Gastroesophageal sphincter (tissue), 4 donors: ENCODE data around the gene ALOX15B. TPM values are rescaled to one million over a fixed set of nuclear protein-coding genes. Genes with fewer than 3 reads are reported as not detected.

Source experiments
- ATAC-seq: fragments of 150-250 bp; one replicate; pipeline ENCODE4 v1.9.1; 2016; ENCODE audit warnings: mild to moderate bottlenecking, moderate library complexity
- H3K27ac ChIP-seq, 4 donors: fragments of 200-600 bp; sonication (generic) in 3 of 4; 1 replicate in 3 of 4; 2 replicates in 1 of 4; pipeline ENCODE4 v1.5.1; 2016 to 2019
- H3K27me3 ChIP-seq: fragments of 200-600 bp; sonication (generic); one replicate; pipeline ENCODE4 v1.5.1; 2019
- H3K36me3 ChIP-seq, 2 donors: fragments of 200-600 bp; sonication (generic); one replicate each; pipeline ENCODE4 v1.5.1; 2019; ENCODE audit warnings: control low read depth in 1 of 2
- H3K4me1 ChIP-seq, 3 donors: fragments of 200-600 bp; sonication (generic); 1 replicate in 2 of 3; 2 replicates in 1 of 3; pipeline ENCODE4 v1.5.1; 2016 to 2019; ENCODE audit warnings: control low read depth in 2 of 3
- H3K4me3 ChIP-seq, 2 donors: fragments of 200-600 bp; sonication (generic); one replicate each; pipeline ENCODE4 v1.5.1; 2019; ENCODE audit warnings: mild to moderate bottlenecking in 1 of 2, moderate library complexity in 1 of 2
- H3K9me3 ChIP-seq, 3 donors: fragments of 200-600 bp; sonication (generic); one replicate each; pipeline ENCODE4 v1.5.1; 2017 to 2019; ENCODE audit warnings: control low read depth in 2 of 3
- CTCF ChIP-seq, 4 experiments: fragments of 200-600 bp in 2 of 4; fragments of 450-650 bp in 2 of 4; sonication (generic) in 1 of 4; IDR thresholded peaks; one replicate each; pipeline ENCODE4 v1.5.1; 2017 to 2019; ENCODE audit warnings: antibody characterized with exemption in 4 of 4, mild to moderate bottlenecking in 2 of 4, moderate library complexity in 2 of 4
- EP300 ChIP-seq: sonication (generic); formaldehyde crosslinking; IDR thresholded peaks from one replicate; pipeline ENCODE4 v1.6.1; 2017; ENCODE audit warnings: antibody characterized with exemption, mild to moderate bottlenecking
- POLR2A ChIP-seq, 2 donors: fragments of 450-650 bp; IDR thresholded peaks; one replicate each; pipeline ENCODE4 v1.6.1; 2017; ENCODE audit warnings: antibody characterized with exemption in 2 of 2, mild to moderate bottlenecking in 2 of 2, moderate library complexity in 1 of 2
- POLR2AphosphoS5 ChIP-seq: sonication (generic); formaldehyde crosslinking; IDR thresholded peaks from one replicate; pipeline ENCODE4 v1.6.1; 2017; ENCODE audit warnings: antibody characterized with exemption
- WGBS, 2 donors: methylation state at CpG; one replicate each; pipeline ENCODE4 v1.1.5; 2018; ENCODE audit warnings: low coverage in 1 of 2; 5-methylcytosine and 5-hydroxymethylcytosine counted together
- total RNA-seq, 4 donors: library from RNA; depleted of rRNA; stranded (reverse); fragments of >200 nt; gene quantifications; one replicate each; pipeline ENCODE4 v1.1.0, GENCODE V29; 2016

The ALOX15B gene
- total RNA-seq, 4 donors from 2014 or later, result 0.69 to 5.6 (median 2.8) TPM

GRCh38 chr17:8013731-8014557 is 24.9 kb upstream of the ALOX15B start:
- 100% methylated on average over 1 of the region's 12 CpGs; no CpG with 5 or more reads in 1 of the 2 donors for WGBS, 2 donors
- no peak for ATAC-seq
- TF ChIP-seq EP300, result no peak
- TF ChIP-seq POLR2A (IDR thresholded peaks at IDR 0.05), result no peak
- TF ChIP-seq POLR2AphosphoS5, result no peak
- no peak for TF ChIP-seq CTCF (IDR thresholded peaks at IDR 0.05)
- H3K4me1 ChIP-seq, result peaks cover 0 to 18% (median 12%) of the 10 kb centered on the region in 3 donors
- H3K36me3 ChIP-seq, result no peaks in the 10 kb centered on the region
- H3K27me3 ChIP-seq, result peaks cover 55% of the 10 kb centered on the region
- no peak overlapping the region for H3K4me3 ChIP-seq
- no peaks in the 10 kb centered on the region for H3K9me3 ChIP-seq
- no peak overlapping the region for H3K27ac ChIP-seq

GRCh38 chr17:8014558-8014850 is 24.4 kb upstream of the ALOX15B start:
- H3K27me3 ChIP-seq, result peaks cover 55% of the 10 kb centered on the region
- ATAC-seq, result no peak
- no peak overlapping the region for H3K27ac ChIP-seq
- no peaks in the 10 kb centered on the region for H3K9me3 ChIP-seq
- H3K4me1 ChIP-seq, result peaks cover 0 to 18% (median 12%) of the 10 kb centered on the region in 3 donors
- H3K4me3 ChIP-seq, result no peak overlapping the region
- no peaks in the 10 kb centered on the region for H3K36me3 ChIP-seq
- 86% methylated on average over 4 of the region's 9 CpGs; no CpG with 5 or more reads in 1 of the 2 donors for WGBS, 2 donors
- TF ChIP-seq CTCF (IDR thresholded peaks at IDR 0.05), result no peak
- TF ChIP-seq POLR2AphosphoS5, result no peak
- TF ChIP-seq POLR2A (IDR thresholded peaks at IDR 0.05), result no peak
- TF ChIP-seq EP300, result no peak

- TF ChIP-seq POLR2A (IDR thresholded peaks at IDR 0.05) (no peak), POLR2AphosphoS5 (no peak), CTCF (IDR thresholded peaks at IDR 0.05) (no peak), EP300 (no peak)
Measured at GRCh38 chr17:8015236-8015956, 23.5 kb upstream of the ALOX15B start.

GRCh38 chr17:8015957-8016631 is 22.8 kb upstream of the ALOX15B start:
- Histone ChIP-seq H3K4me1 (peaks cover 0 to 18% (median 12%) of the 10 kb centered on the region in 3 donors), H3K27me3 (peaks cover 55% of the 10 kb centered on the region), H3K4me3 (peak overlapping the region in 1 of 2 donors; percentile 44), H3K9me3 (no peaks in the 10 kb centered on the region), H3K27ac (no peak overlapping the region), H3K36me3 (no peaks in the 10 kb centered on the region)
- no peak for TF ChIP-seq POLR2A (IDR thresholded peaks at IDR 0.05)
- no peak for TF ChIP-seq POLR2AphosphoS5
- no peak for ATAC-seq
- WGBS, 2 donors, result 0% methylated on average over 2 of the region's 46 CpGs; no CpG with 5 or more reads in 1 of the 2 donors

More at GRCh38 chr17:8015236-8015956, 23.5 kb upstream of the ALOX15B start:
- Histone ChIP-seq H3K27ac (no peak overlapping the region), H3K27me3 (peaks cover 55% of the 10 kb centered on the region), H3K4me1 (peaks cover 0 to 18% (median 12%) of the 10 kb centered on the region in 3 donors), H3K4me3 (peak overlapping the region in 1 of 2 donors; percentile 44), H3K9me3 (no peaks in the 10 kb centered on the region), H3K36me3 (no peaks in the 10 kb centered on the region)
- WGBS, 2 donors, result 100% methylated on average over 1 of the region's 44 CpGs; no CpG with 5 or more reads in 1 of the 2 donors
- ATAC-seq, result no peak
